ENCODE measurements around the gene PITPNM3.

The PITPNM3 gene

GRCh38 chr17:6578491-6578890, 22.1 kb upstream of the PITPNM3 start:
- TF ChIP-seq MAX (IDR thresholded peaks at IDR 0.05), result no peak
- no peak for TF ChIP-seq REST (IDR thresholded peaks at IDR 0.05; ENCODE audit: low read depth)
- no peak for TF ChIP-seq TAF1 (IDR thresholded peaks at IDR 0.05; ENCODE audit: low read depth)
- TF ChIP-seq TCF12 (IDR thresholded peaks at IDR 0.05; ENCODE audit: low read depth), result no peak

- TF ChIP-seq MAX (IDR thresholded peaks at IDR 0.05) (no peak), CEBPB (IDR thresholded peaks at IDR 0.05) (no peak), REST (IDR thresholded peaks at IDR 0.05; ENCODE audit: low read depth) (no peak), EP300 (IDR thresholded peaks at IDR 0.05; ENCODE audit: borderline replicate concordance) (no peak), USF1 (IDR thresholded peaks at IDR 0.05) (no peak), TAF1 (IDR thresholded peaks at IDR 0.05; ENCODE audit: low read depth) (no peak), FOXM1 (IDR thresholded peaks at IDR 0.05; ENCODE audit: borderline replicate concordance, low read depth) (no peak), YY1 (IDR thresholded peaks at IDR 0.05; ENCODE audit: low read depth) (no peak), ZBTB7A (IDR thresholded peaks at IDR 0.05; ENCODE audit: low read depth) (no peak), NFIC (IDR thresholded peaks at IDR 0.05) (no peak), CREB1 (IDR thresholded peaks at IDR 0.05; ENCODE audit: low read depth) (no peak), TCF12 (IDR thresholded peaks at IDR 0.05; ENCODE audit: low read depth) (no peak)
Measured at GRCh38 chr17:6577686-6578263, 21.4 kb upstream of the PITPNM3 start.

GRCh38 chr17:6576038-6576785, 19.9 kb upstream of the PITPNM3 start:
- no peak for TF ChIP-seq CEBPB (IDR thresholded peaks at IDR 0.05)

- TF ChIP-seq ZBTB7A (IDR thresholded peaks at IDR 0.05; ENCODE audit: low read depth) (no peak), EP300 (IDR thresholded peaks at IDR 0.05; ENCODE audit: borderline replicate concordance) (no peak), TCF12 (IDR thresholded peaks at IDR 0.05; ENCODE audit: low read depth) (no peak), TAF1 (IDR thresholded peaks at IDR 0.05; ENCODE audit: low read depth) (no peak), CEBPB (IDR thresholded peaks at IDR 0.05) (no peak), USF1 (IDR thresholded peaks at IDR 0.05) (no peak), TEAD4 (IDR thresholded peaks at IDR 0.05) (no peak), CREB1 (IDR thresholded peaks at IDR 0.05; ENCODE audit: low read depth) (no peak), NFIC (IDR thresholded peaks at IDR 0.05) (no peak), REST (IDR thresholded peaks at IDR 0.05; ENCODE audit: low read depth) (no peak), MAX (IDR thresholded peaks at IDR 0.05) (no peak), RAD21 (IDR thresholded peaks at IDR 0.05; ENCODE audit: low read depth) (no peak), YY1 (IDR thresholded peaks at IDR 0.05; ENCODE audit: low read depth) (no peak), EGR1 (IDR thresholded peaks at IDR 0.05) (no peak), FOXM1 (IDR thresholded peaks at IDR 0.05; ENCODE audit: borderline replicate concordance, low read depth) (no peak)
Measured at GRCh38 chr17:6575596-6575988, 19.2 kb upstream of the PITPNM3 start.

All from Ishikawa (cell line).